K562 (cell line): ENCODE data around the gene AKAP12. TPM values are rescaled to one million over a fixed set of nuclear protein-coding genes. Genes with fewer than 3 reads are reported as not detected.

Experiments used
- CBFB ChIP-seq: sonication (generic); formaldehyde crosslinking; IDR thresholded peaks from 2 replicates; pipeline ENCODE4 v1.4.0; 2020; ENCODE audit warnings: mild to moderate bottlenecking, missing genetic modification reagents
- CHD4 ChIP-seq: fragments of 200-600 bp; sonication (generic); IDR thresholded peaks from 3 replicates; pipeline ENCODE4 v1.6.1; 2012; ENCODE audit warnings: low read depth, mild to moderate bottlenecking, mixed read lengths, low read length, inconsistent platforms; ENCODE audit not compliant: insufficient read depth, insufficient replicate concordance, poor library complexity, severe bottlenecking
- ESRRB ChIP-seq: fragments of 250-450 bp; sonication (Bioruptor Pico); IDR thresholded peaks from 2 replicates; pipeline ENCODE4 v1.5.0; 2020; ENCODE audit warnings: mild to moderate bottlenecking, moderate library complexity, borderline replicate concordance
- ETV6 ChIP-seq, 3 experiments: fragments of 150-350 bp in 1 of 3; sonication (generic) in 1 of 3; formaldehyde crosslinking in 1 of 3; IDR thresholded peaks; 2 replicates each; pipeline versions ENCODE4 v1.6.1 to v1.8.0; 2014 to 2022; ENCODE audit warnings: borderline replicate concordance in 2 of 3, low read depth in 2 of 3, antibody characterized with exemption in 1 of 3, low read length in 1 of 3, mild to moderate bottlenecking in 1 of 3, missing genetic modification reagents in 1 of 3
- FOXP4 ChIP-seq: sonication (generic); formaldehyde crosslinking; IDR thresholded peaks from 2 replicates; pipeline ENCODE4 v1.8.0; 2022; ENCODE audit warnings: mild to moderate bottlenecking, missing genetic modification reagents, borderline replicate concordance
- HDAC8 ChIP-seq: fragments of 450-650 bp; IDR thresholded peaks from 2 replicates; pipeline ENCODE4 v1.6.1; 2016; ENCODE audit warnings: mild to moderate bottlenecking, missing genetic modification characterization, moderate library complexity, missing compliant biosample characterization
- HDGF ChIP-seq: fragments of 450-650 bp; IDR thresholded peaks from 2 replicates; pipeline ENCODE4 v1.6.1; 2016
- HMG20A ChIP-seq: fragments of 450-650 bp; formaldehyde crosslinking; conservative IDR thresholded peaks from 2 replicates; pipeline ENCODE4 v1.4.0; 2020; ENCODE audit warnings: mild to moderate bottlenecking, mixed read lengths
- L3MBTL2 ChIP-seq: fragments of 450-650 bp; IDR thresholded peaks from 2 replicates; pipeline ENCODE4 v1.6.1; 2016; ENCODE audit warnings: mild to moderate bottlenecking, moderate library complexity
- MECOM ChIP-seq: fragments of 250-450 bp; sonication (Bioruptor Pico); IDR thresholded peaks from 2 replicates; pipeline ENCODE4 v1.8.0; 2022; ENCODE audit warnings: inconsistent platforms
- MXI1 ChIP-seq: IDR thresholded peaks from 2 replicates; pipeline ENCODE4 v1.6.1; 2011; ENCODE audit warnings: low read depth, mild to moderate bottlenecking, improper control_type of control experiment, low read length
- NR0B1 ChIP-seq: fragments of 450-650 bp; IDR thresholded peaks from one replicate; pipeline ENCODE4 v1.6.1; 2018; ENCODE audit warnings: mild to moderate bottlenecking, moderate library complexity; ENCODE audit not compliant: partially characterized antibody
- NR2F6 ChIP-seq: fragments of 450-650 bp; formaldehyde crosslinking; IDR thresholded peaks from 2 replicates; pipeline ENCODE4 v1.4.0; 2020; ENCODE audit warnings: mild to moderate bottlenecking
- NR4A1 ChIP-seq, 2 experiments: fragments of 250-450 bp in 1 of 2; fragments of 450-650 bp in 1 of 2; sonication (Bioruptor Pico) in 1 of 2; IDR thresholded peaks; 2 replicates each; pipeline versions ENCODE4 v1.4.0 to v1.6.1; 2016 to 2020; ENCODE audit warnings: mild to moderate bottlenecking in 2 of 2, missing compliant biosample characterization in 1 of 2, missing genetic modification characterization in 1 of 2, moderate library complexity in 1 of 2
- PHB2 ChIP-seq: fragments of 450-650 bp; IDR thresholded peaks from 2 replicates; pipeline ENCODE4 v1.6.1; 2017; ENCODE audit warnings: low read depth
- RBBP5 ChIP-seq: fragments of 200-600 bp; sonication (generic); IDR thresholded peaks from 2 replicates; pipeline ENCODE4 v1.6.1; 2012; ENCODE audit warnings: borderline replicate concordance, mild to moderate bottlenecking, low read length, control low read depth, inconsistent platforms; ENCODE audit not compliant: insufficient read depth, poor library complexity, severe bottlenecking
- RNF2 ChIP-seq: sonication (generic); IDR thresholded peaks from 2 replicates; pipeline ENCODE4 v1.6.1; 2016
- TCF7L2 ChIP-seq: fragments of 150-350 bp; IDR thresholded peaks from 2 replicates; pipeline ENCODE4 v1.6.1; 2016; ENCODE audit warnings: low read depth, mild to moderate bottlenecking, low read length, moderate library complexity
- ZFP30 ChIP-seq: fragments of 250-450 bp; sonication (Bioruptor Pico); IDR thresholded peaks from 2 replicates; pipeline ENCODE4 v1.8.0; 2022; ENCODE audit warnings: moderate library complexity, mild to moderate bottlenecking, inconsistent platforms, borderline replicate concordance
- ZNF232 ChIP-seq: sonication (generic); formaldehyde crosslinking; IDR thresholded peaks from 2 replicates; pipeline ENCODE4 v1.8.0; 2022; ENCODE audit warnings: mild to moderate bottlenecking, missing genetic modification reagents
- ZNF347 ChIP-seq: fragments of 450-650 bp; formaldehyde crosslinking; IDR thresholded peaks from 2 replicates; pipeline ENCODE4 v1.4.0; 2020; ENCODE audit warnings: low read depth, mild to moderate bottlenecking, moderate library complexity
- ZNF695 ChIP-seq: fragments of 450-650 bp; formaldehyde crosslinking; IDR thresholded peaks from 2 replicates; pipeline ENCODE4 v1.4.0; 2020; ENCODE audit warnings: mild to moderate bottlenecking, moderate library complexity
- ZNF717 ChIP-seq: fragments of 250-450 bp; sonication (Bioruptor Pico); IDR thresholded peaks from 2 replicates; pipeline ENCODE4 v1.5.0; 2021
- ZNF75A ChIP-seq: fragments of 450-650 bp; formaldehyde crosslinking; IDR thresholded peaks from 2 replicates; pipeline ENCODE4 v1.4.0; 2020; ENCODE audit warnings: mild to moderate bottlenecking
- ZNF830 ChIP-seq: fragments of 250-450 bp; sonication (Bioruptor Pico); IDR thresholded peaks from 2 replicates; pipeline ENCODE4 v1.5.0; 2021; ENCODE audit warnings: mild to moderate bottlenecking
- polyA plus RNA-seq, 8 experiments: library from polyadenylated mRNA; depleted of rRNA in 4 of 8; stranded (reverse) in 5 of 8; unstranded in 3 of 8; fragments of >200 nt; fragmentation: Nextera tagmentation in 2 of 8; fragmentation: Illumina TruSeq in 1 of 8; extraction: Ambion mirVana in 2 of 8; extraction: Trizol in 1 of 8; gene quantifications; 2 replicates each; pipeline versions ENCODE4 v1.2.1 to v1.2.3, GENCODE V29; 2011 to 2014; ENCODE audit warnings: inconsistent platforms in 1 of 8, missing spikeins in 1 of 8
- total RNA-seq, 7 experiments: library from RNA; depleted of rRNA in 6 of 7; stranded (reverse); fragments of >200 nt in 6 of 7; fragmentation: Illumina TruSeq in 2 of 7; extraction: Trizol in 2 of 7; gene quantifications; 2 replicates each; pipeline versions ENCODE4 v1.2.1 to v1.2.3, GENCODE V29; 2011 to 2021; ENCODE audit warnings: low replicate concordance in 1 of 7

AKAP12 gene
- total and polyA plus RNA-seq, 9 of the 15 experiments (the other 6 are each of a cell fraction or from before 2014, with no cell fraction given) = 0.08 to 2.0 (median 0.62) TPM

GRCh38 chr6:151229401-151230276 is 10.1 kb upstream of the AKAP12 start (continued):
- TF ChIP-seq CHD4 = no peak
- no peak for TF ChIP-seq NR2F6 (CRISPR knock-in tag)
- no peak for TF ChIP-seq ZNF347 (CRISPR knock-in tag)
- peak; percentile 79 for TF ChIP-seq RBBP5
- TF ChIP-seq ZFP30 = no peak
- TF ChIP-seq ETV6 (IDR thresholded peaks at IDR 0.05; ENCODE audit: borderline replicate concordance in 1 of 2, low read depth in 2 of 2, low read length in 1 of 2) = no peak
- no peak for TF ChIP-seq ETV6 (CRISPR knock-in tag; IDR thresholded peaks at IDR 0.05; ENCODE audit: borderline replicate concordance)
- TF ChIP-seq MECOM (CRISPR knock-in tag) = no peak
- no peak for TF ChIP-seq HDGF
- TF ChIP-seq HMG20A (CRISPR knock-in tag) = no peak
- TF ChIP-seq MXI1 = no peak
- no peak for TF ChIP-seq CBFB (CRISPR knock-in tag)
- TF ChIP-seq ZNF695 = no peak
- no peak for TF ChIP-seq FOXP4 (CRISPR knock-in tag)
- peak; percentile 78 for TF ChIP-seq L3MBTL2
- no peak for TF ChIP-seq ZNF717 (CRISPR knock-in tag)
- no peak for TF ChIP-seq ZNF830
- TF ChIP-seq NR4A1 (CRISPR knock-in tag; IDR thresholded peaks at IDR 0.05) = no peak
- TF ChIP-seq NR4A1 (tag; IDR thresholded peaks at IDR 0.05) = no peak
- no peak for TF ChIP-seq NR0B1
- TF ChIP-seq ESRRB (CRISPR knock-in tag) = no peak
- TF ChIP-seq PHB2 = no peak
- TF ChIP-seq RNF2 = peak; percentile 79
- no peak for TF ChIP-seq TCF7L2
- no peak for TF ChIP-seq ZNF75A (CRISPR knock-in tag)
- 0 out of 2 replicates have a peak, but pooled peaks have one; percentile 30 for TF ChIP-seq HDAC8 (tag)
- no peak for TF ChIP-seq ZNF232
